SK-N-MC (cell line): ENCODE data around the gene THBS3.
A peak's percentile ranks its signal among the peaks of the same experiment; 100 is the strongest.

ENCODE experiments used
- DNase-seq: peaks from one replicate; pipeline ENCODE4 v3.0.0-alpha.2; 2011; ENCODE audit warnings: low read depth, low spot score
- H3K27ac ChIP-seq: fragments of 200-600 bp; sonication (generic); 2 replicates; pipeline ENCODE4 v1.5.1; 2016; ENCODE audit warnings: mixed run types
- H3K36me3 ChIP-seq: fragments of 200-600 bp; sonication (generic); 2 replicates; pipeline ENCODE4 v1.6.1; 2017; ENCODE audit warnings: antibody characterized with exemption, low read length, mixed read lengths; ENCODE audit not compliant: insufficient read depth
- H3K4me3 ChIP-seq: fragments of 200-600 bp; sonication (generic); 2 replicates; pipeline ENCODE4 v1.5.1; 2016
- H3K9ac ChIP-seq: fragments of 200-600 bp; sonication (generic); 2 replicates; pipeline ENCODE4 v1.8.0; 2017; ENCODE audit warnings: mixed run types, mixed read lengths; ENCODE audit not compliant: insufficient read length
- H3K9me3 ChIP-seq: fragments of 200-600 bp; sonication (generic); 2 replicates; pipeline ENCODE4 v1.6.1; 2017; ENCODE audit warnings: low read depth, mild to moderate bottlenecking, antibody characterized with exemption, low read length, moderate library complexity, mixed read lengths
- EZH2 ChIP-seq: fragments of 200-600 bp; sonication (generic); IDR thresholded peaks from one replicate; pipeline ENCODE4 v1.6.1; 2017; ENCODE audit warnings: antibody characterized with exemption
- FOXP2 ChIP-seq: optimal IDR thresholded peaks from 2 replicates; pipeline ENCODE3; 2011; ENCODE audit warnings: mild to moderate bottlenecking, moderate library complexity; ENCODE audit not compliant: insufficient read depth; ENCODE audit errors: extremely low read length, control extremely low read depth
- POLR2AphosphoS5 ChIP-seq: IDR thresholded peaks from 2 replicates; pipeline ENCODE4 v1.6.1; 2012; ENCODE audit warnings: mild to moderate bottlenecking, low read depth, low read length, borderline replicate concordance

THBS3 gene

DNA sequence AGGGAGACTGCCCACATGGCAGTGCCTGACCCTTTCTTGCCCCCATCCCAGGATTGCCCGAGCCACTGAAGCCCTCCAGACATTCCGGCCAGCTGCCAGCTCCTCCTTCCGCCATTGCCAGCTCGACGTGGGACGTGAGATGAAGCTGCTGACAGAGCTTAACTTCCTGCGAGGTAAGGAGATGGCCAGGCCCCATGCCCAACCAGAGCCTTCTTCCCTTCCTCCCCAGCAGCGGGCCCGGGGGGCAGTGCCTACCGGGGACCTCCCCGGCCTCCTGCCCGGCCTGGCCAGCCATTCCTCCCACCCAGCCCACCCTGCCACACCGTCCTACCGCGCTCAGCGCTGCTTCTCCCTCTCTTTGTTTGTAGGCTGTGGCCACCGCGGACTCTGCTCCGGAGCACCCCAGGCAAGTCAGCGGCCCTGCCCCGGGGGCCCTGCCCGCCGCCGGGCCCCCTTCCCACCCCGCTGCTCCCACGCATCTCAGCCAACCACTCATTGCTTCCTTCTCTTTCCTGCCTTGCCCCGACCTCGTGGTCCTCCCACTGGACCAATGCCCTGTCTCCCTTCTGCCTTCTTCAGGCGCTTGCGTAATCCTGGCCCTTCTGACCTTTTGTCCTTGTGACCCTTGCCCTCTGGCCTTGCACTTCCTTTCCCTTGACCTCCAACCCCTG is 29.1 kb downstream of the THBS3 start:
- TF ChIP-seq POLR2AphosphoS5 (no peak), EZH2 (no peak), FOXP2 (no peak)
- H3K9ac ChIP-seq = no peak overlapping the region
- no peak overlapping the region for H3K27ac ChIP-seq
- no peak for DNase-seq
- H3K4me3 ChIP-seq = no peak overlapping the region
- H3K9me3 ChIP-seq = no peaks in the 10 kb centered on the region
- peaks cover 14% of the 10 kb centered on the region; the same call in 1 of the 2 replicates for H3K36me3 ChIP-seq

DNA sequence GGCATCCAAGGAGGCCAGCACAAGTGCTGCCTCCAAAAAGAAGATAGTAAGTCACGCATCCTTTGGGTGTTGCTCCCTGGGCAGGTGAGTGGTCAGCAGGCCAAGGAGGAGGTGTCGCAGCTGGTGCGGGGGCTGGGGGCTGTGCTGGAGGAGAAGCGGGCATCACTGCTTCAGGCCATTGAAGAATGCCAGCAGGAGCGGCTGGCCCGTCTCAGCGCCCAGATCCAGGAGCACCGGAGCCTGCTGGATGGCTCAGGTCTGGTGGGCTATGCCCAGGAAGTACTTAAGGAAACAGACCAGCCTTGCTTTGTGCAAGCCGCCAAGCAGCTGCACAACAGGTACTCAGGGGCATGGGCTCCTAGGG is 29.8 kb downstream of the THBS3 start:
- TF ChIP-seq EZH2 (no peak), FOXP2 (no peak), POLR2AphosphoS5 (no peak)
- Histone ChIP-seq H3K27ac (no peak overlapping the region), H3K9ac (no peak overlapping the region), H3K36me3 (peaks cover 14% of the 10 kb centered on the region; the same call in 1 of the 2 replicates), H3K4me3 (no peak overlapping the region), H3K9me3 (no peaks in the 10 kb centered on the region)
- no peak for DNase-seq

DNA sequence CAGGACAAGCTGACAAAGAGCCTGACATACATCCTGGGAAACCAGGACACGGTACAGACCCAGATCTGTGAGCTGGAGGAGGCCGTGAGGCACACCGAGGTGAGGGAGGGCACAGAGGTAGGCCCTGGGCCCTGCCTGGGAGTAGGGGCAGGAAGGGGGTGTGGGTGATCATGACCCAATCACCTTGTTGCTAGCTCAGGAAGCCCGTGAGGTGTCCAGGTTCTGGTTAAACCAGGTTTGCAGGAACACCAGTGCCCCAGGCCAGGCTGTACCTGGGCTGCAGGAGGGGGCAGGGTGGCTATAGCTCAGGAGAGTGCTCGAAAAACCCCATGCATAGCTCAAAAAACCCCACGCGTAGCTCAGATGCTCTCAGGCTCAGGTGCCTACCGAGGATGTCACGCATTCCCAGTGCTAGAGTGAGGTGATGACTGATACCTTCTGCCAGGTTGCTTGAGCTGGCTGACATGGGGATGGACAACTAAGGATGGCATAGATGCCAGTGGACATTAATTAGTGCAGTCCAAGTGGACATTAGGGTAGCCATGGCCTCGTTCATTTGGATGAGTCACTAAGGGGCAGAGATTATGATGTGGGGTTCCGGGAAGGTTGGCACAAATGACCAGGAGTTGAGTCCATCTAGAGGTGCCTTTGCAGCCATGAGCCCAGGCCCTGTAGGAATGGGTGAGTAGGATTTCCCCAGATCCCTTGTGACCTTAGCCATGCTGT is 30.3 kb downstream of the THBS3 start:
- no peak for DNase-seq
- H3K36me3 ChIP-seq = peaks cover 14% of the 10 kb centered on the region; the same call in 1 of the 2 replicates
- no peak overlapping the region for H3K9ac ChIP-seq
- no peak for TF ChIP-seq POLR2AphosphoS5
- no peak for TF ChIP-seq FOXP2
- TF ChIP-seq EZH2 = no peak
- H3K4me3 ChIP-seq = no peak overlapping the region
- H3K9me3 ChIP-seq = no peaks in the 10 kb centered on the region
- no peak overlapping the region for H3K27ac ChIP-seq

DNA sequence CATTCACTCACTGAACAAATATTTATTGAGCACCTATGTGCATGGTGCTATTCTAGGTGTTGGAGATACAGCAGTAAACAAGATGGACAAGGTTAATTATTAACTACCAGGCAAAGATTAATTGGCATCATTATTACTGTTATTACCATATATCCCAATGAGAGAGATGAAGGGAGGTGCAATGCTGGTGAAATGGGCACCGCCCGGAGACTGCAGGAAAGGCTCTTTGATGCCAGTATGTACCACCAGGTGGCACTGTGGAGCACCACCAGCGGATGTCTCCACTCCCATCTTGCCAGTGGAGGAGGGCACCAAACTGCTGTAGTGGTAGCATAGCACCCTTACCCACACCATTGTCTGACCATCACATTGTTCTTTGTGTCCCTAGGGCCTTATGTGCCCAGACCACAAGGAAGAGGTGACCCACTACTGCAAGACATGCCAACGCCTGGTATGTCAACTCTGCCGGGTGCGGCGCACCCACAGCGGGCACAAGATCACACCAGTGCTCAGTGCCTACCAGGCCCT is 31.1 kb downstream of the THBS3 start:
- no peak for TF ChIP-seq FOXP2
- H3K4me3 ChIP-seq = no peak overlapping the region
- H3K9me3 ChIP-seq = no peaks in the 10 kb centered on the region
- peak; percentile 42 for DNase-seq
- H3K27ac ChIP-seq = no peak overlapping the region
- H3K9ac ChIP-seq = no peak overlapping the region
- peaks cover 14% of the 10 kb centered on the region for H3K36me3 ChIP-seq

DNA sequence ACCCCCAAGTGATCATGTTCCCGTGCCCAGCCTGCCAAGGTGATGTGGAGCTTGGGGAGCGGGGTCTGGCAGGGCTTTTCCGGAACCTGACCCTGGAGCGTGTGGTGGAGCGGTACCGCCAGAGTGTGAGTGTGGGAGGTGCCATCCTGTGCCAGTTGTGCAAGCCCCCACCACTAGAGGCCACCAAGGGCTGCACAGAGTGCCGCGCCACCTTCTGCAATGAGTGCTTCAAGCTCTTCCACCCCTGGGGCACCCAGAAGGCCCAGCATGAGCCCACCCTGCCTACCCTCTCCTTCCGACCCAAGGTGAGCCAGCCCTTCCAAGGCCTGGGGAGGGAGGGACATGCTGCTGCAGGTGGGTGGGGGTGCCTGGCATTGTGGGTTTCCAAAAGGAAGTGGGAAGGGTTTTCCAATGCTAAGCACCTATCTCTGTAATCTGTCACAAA is 31.7 kb downstream of the THBS3 start:
- H3K4me3 ChIP-seq = no peak overlapping the region
- H3K9ac ChIP-seq = no peak overlapping the region
- TF ChIP-seq POLR2AphosphoS5 (no peak), EZH2 (no peak), FOXP2 (no peak)
- peaks cover 14% of the 10 kb centered on the region for H3K36me3 ChIP-seq
- no peak for DNase-seq
- no peak overlapping the region for H3K27ac ChIP-seq
- H3K9me3 ChIP-seq = no peaks in the 10 kb centered on the region

DNA sequence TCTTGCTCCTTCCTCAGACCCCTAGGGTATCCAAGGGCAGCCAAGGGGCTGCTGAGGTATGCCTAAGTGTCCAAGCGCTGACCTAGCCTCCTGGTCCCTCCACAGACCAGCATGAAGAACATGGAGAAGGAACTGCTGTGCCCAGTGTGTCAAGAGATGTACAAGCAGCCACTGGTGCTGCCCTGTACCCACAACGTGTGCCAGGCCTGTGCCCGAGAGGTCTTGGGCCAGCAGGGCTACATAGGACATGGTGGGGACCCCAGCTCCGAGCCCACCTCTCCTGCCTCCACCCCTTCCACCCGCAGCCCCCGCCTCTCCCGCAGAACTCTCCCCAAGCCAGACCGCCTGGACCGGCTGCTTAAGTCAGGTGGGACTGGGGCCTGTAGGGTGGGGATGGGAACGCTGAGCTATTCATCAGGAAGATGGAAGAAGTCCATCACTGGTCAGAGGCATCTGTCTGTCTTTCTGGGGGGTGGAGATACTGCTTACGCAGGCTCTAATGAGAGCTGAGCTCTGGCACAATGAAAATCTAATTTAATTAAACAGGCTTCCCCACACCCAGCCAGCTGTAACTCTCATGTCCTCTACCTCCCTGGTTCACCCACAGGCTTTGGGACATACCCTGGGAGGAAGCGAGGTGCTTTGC is 32.3 kb downstream of the THBS3 start:
- TF ChIP-seq EZH2 (no peak), POLR2AphosphoS5 (no peak)
- no peak for DNase-seq
- Histone ChIP-seq H3K36me3 (peaks cover 15% of the 10 kb centered on the region), H3K9me3 (no peaks in the 10 kb centered on the region), H3K27ac (no peak overlapping the region), H3K9ac (no peak overlapping the region), H3K4me3 (no peak overlapping the region)

DNA sequence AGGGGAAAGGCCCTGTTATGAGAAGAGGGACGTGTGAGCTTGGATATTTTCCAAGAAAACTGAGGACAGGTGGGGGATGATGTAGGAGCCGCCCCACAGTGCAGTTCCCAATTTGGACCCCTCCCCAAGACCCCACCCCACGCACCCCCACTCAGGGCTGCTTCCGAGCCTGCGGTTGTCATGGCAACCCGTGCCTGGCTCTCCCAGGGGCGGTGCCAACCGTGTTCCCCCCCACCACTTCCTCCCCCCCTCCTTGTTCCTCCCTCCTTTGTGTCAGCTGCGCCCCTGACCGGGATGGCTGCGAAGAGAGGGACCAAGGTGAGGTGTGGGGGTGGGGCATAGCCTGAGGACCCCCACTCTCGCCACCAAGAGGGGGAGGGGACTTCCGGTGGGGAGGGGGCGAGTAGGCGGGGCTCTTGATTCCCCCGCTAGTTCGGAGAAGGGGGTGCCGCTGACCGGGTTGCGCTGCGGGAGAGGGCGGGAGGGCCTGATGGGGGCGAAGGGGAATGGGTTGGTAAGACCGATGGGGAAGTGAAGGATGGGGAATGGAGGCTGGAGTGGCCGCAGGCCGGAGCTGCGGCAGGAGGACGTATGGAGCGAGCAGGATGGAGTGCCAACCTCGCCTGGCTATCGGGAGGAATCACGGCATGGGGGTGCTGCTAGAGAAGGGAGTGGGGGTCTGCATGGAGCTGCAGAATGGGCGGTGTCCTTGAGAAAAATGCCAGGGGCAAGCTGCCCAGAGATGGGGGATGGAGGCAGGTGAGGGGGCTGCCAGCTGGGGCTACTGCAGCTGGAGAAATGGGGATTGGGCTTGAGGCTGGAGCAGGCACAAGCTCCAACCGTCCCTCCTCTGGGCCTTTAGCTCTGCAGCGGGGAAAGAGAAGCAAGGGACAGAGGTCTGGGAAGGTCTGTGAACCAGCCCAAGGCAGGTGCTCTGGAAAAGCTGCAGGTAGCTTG is 33.1 kb downstream of the THBS3 start:
- Histone ChIP-seq H3K4me3 (peak overlapping the region; percentile 92), H3K9me3 (no peaks in the 10 kb centered on the region), H3K9ac (no peak overlapping the region), H3K27ac (no peak overlapping the region), H3K36me3 (peaks cover 14% of the 10 kb centered on the region)
- no peak for TF ChIP-seq POLR2AphosphoS5
- TF ChIP-seq EZH2 = no peak
- no peak for TF ChIP-seq FOXP2
- no peak for DNase-seq
